Epidermal melanocyte (primary cell): ENCODE results near the gene TFAP2C.

Experiments used
- DNase-seq: peaks from one replicate; pipeline ENCODE4 v3.0.0; 2011; ENCODE audit warnings: low spot score; ENCODE audit not compliant: insufficient read length

TFAP2C gene

DNA sequence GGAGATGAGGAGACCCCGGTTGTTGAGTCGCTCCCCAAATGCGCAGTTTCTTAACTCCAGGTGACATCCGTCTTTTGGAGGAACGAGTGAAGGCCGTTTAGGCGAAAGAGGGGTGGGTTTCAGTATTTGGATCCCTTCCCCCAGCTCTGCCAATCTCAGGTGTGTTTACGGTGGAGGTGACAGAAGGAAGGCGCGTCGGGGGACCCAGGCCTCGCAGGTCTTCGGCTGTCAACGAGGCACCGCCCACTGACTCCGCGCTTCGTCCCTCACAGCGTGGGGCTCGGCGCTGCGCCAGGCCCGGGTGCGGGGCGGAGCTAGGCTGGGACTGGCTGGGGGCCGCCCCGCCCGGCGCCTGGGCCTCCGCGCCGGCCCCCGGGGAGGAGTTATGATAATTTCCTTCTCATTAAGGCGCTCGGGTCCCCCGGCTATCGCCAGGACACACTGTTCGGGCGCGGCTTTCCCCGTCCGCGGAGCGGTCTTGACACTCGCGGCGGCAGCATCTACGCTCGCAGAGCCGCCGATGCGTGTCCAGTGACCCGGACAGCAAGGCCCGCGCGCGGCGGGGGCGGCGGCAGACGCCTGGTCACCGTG, at the start of gene TFAP2C:
Gene TFAP2C, plus strand, starts transcription at position 434 of the 591 bp plus-strand sequence. CDS start 239 bp downstream, outside the sequence.
- DNase-seq: peak; percentile 97

DNA sequence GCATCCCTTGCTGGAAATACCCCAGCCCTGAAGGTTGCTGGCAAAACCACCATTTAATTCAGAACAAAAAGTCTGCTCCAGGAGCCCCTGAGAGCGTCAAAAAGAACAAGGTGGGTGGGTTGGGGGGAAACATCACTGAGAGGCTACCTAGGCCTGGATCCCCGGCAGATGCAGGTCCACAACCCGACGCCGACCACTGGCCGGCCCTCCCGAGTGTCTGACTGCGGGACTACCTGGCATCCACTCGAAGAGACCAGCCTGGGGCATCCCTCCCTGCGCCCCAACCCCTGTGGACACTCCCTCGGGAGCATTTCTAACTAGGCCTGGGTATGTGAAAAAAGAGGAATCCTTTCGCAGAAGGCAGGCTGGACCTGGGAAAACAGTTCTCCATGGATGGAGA, 48.9 kb upstream of the TFAP2C start:
- no peak for DNase-seq

DNA sequence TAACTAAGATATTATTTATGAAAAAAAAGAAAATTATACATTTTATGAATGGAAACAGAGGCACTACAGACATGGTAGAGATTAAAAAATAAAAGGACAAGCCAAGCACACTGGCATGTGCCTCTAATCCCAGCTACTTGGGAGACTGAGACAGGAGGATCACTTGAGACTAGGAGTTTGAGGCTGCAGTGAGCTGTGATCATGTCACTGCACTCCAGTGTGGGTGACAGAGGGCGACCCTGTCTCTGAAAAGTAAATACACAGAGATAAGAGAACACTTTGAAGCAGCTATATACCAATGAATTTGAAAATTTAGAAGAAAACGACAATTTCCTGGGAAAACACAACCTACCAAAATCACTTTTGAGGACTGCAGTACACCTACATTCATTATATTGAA, 47.4 kb upstream of the TFAP2C start:
- no peak for DNase-seq

DNA sequence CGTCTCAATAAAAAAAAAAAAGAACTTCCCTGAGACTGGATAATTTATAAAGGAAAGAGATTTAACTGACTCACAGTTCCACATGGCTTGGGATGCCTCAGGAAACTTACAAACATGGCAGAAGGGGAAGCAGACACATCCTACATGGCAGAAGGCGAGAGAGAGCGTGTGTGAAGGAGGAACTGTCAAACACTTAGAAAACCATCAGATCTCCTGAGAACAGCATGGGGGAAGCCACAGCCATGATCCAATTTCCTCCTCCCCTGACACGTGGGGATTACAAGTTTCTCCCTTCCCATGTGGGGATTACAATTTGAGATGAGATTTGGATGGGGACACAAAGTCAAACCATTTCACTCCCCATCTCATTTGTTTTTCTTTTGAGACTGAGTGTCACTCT, 46.6 kb upstream of the TFAP2C start:
- DNase-seq: no peak

DNA sequence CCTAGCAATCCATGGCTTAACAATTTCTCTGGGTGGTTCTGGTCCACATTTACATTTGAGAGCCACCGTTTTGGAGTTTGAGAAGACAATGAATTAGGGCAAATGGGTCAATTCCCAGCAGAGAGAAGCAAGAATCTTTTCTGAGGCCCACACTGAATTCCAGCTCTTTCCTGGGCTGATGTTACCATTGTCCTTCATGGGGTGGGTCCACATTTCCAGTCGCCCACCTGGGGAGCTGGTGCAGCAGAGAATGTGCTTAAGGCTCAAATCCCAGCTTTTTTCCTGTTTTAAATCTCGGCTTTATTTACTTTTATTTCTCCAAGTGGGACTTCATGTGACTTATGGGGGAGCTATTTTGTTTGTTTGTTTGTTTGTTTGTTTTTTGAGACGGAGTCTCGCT, 44.2 kb upstream of the TFAP2C start:
- no peak for DNase-seq

DNA sequence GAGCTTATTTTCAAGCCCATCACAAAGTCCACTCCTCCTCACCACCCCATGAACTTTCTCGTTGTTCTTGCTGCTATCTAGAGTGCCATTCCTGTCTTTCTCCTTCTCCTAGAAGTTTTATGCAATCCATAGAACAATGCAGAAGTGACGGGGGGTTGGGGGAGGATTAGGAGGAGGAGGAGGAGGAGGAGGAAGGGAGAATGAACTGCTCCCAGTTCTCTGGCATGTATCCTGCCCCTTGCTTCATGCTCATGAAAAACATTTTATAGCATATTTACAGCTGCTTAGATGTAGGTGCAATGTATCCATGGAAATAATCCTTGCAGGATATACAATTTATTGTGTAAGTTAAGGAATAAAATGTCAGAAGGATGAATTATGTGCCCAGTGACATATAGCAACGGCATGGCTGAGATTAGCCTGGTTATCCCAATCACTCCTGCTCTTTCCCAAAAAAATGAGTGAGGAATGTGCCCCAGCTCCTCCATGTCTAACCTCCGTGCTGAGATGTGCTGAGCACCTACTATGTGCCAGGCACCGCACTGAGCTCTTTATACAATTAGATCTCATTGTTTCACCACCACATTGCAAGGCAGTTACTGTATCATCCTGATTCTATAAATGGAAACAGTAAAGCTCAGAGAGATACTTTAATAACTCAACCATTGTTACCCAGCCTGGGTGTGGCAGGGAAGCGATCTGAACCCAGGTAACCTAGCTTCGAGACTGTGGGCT, 41.6 kb upstream of the TFAP2C start:
- DNase-seq: no peak

DNA sequence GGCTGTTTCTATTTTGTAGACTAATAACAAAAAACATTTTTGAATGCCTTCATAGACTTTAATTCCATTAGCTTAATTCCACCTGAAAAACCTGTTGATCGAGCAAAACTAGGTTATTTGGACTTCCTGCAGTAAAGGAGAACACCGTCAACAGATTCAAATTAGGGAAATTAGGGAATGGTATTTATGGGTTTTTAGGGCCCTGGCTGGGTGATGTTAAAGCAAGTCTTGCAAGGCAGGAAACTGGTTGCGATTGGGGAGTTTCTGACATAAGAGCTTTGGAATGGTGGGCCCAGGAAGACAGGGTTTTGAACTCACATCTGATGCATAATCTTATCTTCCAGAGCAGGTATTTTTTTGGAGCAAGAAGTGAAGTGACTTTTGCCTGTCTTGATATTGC, 40.1 kb upstream of the TFAP2C start:
- DNase-seq: no peak

DNA sequence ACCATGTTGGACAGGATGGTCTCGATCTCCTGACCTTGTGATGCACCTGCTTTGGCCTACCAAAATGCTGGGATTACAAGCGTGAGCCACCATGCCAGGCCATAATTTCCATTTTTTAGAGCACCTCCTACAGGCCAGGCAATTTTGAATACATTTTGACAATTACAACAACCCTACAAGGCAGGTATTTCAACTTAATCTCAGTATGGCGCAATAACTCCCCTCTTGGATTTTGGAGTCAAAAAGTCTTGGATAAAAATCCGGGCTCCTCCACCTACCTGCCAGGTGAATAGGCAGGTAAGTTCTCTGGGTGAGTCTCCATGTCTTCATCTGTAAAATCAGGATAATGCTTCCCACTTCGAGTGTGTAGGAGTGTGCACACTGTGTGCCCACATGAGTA, 39.5 kb upstream of the TFAP2C start:
- no peak for DNase-seq

DNA sequence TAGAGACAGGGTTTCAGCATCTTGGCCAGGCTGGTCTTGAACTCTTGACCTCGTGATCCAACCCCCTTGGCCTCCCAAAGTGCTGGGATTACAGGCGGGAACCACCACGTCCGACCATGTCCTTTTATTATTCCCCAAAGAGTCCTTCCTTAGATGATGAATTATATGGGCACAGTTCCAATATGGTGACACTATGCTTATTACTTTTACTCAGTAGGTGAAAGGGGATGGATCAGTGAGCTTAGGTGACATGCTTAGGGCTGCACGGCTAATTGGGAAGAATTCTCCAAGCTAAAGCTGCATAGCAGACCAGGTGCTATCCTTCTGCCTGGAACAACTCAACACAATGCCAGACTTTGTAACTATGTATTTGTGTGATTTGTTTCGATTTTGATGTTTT, 38.2 kb upstream of the TFAP2C start:
- DNase-seq: no peak

DNA sequence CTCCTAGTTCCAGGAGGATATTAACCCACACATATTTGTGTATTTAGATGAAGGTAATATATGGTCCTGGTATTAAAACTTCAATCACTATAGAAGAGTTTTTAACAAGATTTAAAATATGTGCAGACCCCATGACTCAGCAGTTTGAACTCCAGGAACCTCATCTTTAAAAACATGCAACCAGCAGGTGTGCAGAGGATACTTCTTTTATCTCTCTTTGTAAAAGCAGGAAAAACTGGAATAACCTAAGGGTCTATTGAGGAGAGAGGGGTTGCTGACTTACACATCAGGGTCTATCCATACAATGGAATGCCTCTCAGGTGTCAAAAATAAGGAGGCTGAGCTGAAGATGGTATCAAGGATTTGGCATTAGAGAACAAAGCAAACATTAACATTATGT, 36.9 kb upstream of the TFAP2C start:
- DNase-seq: no peak

DNA sequence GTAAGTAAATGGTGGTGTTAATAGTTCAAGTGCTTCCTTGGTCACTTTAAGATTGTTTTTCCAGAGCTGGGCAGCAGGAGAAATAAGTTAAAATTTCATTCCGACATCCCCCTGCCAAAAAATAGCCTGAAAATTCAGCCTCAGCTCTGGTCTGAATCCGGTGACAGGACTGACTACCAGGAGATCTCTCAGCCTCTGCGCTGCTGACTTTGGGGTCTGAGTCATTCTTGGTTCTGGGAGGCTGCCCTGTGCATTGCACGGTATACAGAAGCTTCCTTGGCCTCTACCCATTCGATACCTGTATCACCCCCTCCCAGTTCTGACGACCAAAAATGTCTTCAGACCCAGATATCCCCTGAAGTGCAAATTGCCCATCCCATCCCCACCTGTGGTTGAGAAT, 36.3 kb upstream of the TFAP2C start:
- no peak for DNase-seq

DNA sequence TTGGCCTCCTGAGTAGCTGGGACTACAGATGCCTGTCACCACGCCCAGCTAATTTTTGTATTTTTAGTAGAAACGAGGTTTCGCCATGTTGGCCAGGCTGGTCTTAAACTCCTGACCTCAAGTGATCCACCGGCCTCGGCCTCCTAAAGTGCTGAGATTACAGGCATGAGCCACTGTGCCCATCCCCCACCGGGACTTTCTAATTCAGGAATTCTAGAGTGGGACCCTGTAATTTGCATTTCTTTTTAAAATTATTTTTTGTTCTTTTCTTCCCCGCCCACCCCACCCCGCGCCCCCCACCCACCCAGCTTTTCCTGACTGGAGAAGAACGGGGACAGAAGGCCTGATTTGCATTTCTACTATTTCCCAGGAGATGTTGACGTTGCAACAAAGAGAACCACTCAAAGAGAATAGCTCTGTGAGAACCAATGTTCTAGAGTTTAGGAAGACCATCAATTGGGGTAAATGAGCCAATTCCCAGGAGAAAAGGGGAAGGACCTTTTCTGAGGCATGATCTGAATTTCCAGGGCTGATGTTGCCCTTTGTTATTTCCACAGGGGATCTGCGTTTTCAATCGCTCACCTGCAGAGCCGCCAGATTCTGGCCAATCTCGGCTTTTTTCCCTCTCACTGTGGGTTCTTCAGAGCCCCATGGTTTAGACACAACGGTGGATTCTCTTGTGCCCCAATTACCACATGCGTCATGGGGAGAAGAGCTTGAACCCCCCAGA, 33.2 kb upstream of the TFAP2C start:
- DNase-seq: no peak

DNA sequence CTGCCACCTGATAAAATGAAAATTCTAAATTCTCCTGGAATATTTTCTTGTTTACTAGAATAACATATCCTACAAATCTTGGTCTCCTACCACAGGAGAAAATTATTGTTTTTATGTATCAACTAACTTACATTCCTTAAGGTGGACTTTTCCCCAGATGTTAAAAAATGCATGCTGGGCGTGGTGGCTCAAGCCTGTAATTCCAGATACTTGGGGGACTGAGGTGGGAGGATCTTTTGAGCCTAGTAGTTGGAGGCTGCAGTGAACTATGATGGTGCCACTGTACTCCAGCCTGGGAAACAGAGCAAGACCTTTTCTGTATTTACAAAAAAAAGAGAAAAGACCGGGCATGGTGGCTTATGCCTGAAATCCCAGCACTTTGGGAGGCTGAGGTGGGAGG, 27.9 kb upstream of the TFAP2C start:
- DNase-seq: no peak

DNA sequence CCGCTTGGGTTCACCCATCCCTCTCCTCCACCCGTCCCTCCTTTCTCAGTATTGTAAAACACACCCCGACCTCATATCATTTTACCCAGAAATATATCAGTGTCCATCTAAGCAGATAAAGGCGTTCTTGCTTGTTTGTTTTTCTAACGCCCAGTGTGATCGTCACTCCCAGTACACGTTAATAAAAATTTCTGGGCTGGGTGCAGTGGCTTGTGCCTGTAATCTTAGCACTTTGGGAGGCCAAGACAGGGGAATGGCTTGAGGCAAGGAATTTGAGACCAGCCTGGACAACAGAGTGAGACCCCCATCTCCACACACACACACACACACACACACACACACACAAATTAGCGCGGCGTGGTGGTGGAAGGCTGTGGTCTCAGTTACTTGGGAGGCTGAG, 24.4 kb upstream of the TFAP2C start:
- no peak for DNase-seq

DNA sequence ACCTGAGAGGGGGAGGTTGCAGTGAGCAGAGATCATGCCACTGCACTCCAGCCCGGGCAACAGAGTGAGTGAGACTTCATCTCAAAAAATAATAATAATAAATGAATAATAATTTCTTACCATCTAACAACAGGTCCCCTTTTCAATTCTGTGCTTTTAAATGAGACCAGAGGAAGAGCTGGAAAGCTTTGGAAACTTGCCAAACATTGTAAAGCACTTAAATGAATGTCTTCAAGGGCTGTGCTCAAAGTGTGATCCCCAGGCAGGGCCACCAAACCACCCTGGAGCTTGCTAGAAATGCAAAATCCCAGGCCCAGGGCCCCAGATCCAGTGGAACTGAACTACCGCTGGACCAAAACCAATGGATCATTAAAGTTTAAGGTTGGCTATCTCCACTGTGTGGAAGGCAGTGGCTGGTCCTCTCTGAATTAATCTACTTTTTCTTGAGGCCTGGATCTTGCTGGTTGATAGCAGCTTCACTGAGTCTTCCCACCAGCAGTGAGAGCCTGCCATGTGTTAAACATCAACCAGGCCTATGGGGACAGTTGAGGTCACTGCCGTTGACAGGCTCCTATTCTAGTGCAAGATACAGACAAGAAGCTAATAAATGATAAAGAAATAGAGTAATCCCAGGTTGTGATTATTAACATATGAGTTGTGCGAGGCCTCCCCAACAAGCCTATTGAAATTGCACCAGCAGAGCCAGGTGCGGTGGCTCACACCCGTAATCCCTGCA, 23.7 kb upstream of the TFAP2C start:
- DNase-seq: no peak

DNA sequence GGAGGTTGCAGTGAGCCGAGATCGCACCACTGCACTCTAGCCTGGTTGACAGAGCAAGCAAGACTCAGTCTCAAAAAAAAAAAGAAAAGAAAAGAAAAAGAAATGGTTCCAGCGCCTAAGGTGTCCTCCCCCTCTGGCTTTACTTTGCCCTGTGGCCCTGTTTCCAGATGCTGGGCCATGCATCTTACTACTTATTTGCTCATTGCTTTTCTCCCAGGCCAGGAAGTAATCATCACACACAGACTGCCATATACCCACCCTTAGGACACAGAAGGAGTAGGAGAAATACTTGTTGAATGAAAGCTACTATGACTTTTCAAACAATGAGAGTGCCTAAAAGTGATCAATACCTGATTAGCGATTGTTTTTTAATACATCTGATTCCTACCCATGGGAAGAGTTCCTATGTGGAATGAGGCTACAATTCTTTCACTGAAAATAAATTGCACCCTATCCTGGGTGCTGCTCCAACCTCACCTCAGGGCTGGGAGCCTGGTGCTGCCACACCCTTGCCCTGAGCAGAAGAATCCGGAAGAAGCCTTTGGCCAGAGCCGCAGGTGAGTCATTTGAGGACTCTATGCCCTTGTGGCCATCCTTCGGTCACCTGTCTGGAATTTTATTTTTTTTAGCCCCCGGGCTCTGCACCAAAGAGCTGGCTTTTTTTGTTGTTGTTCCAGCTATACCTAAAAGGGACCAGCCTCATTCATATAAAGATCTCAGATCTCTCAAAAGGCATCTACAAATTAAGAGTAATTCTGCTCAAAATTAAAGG, 22.7 kb upstream of the TFAP2C start:
- DNase-seq: no peak

DNA sequence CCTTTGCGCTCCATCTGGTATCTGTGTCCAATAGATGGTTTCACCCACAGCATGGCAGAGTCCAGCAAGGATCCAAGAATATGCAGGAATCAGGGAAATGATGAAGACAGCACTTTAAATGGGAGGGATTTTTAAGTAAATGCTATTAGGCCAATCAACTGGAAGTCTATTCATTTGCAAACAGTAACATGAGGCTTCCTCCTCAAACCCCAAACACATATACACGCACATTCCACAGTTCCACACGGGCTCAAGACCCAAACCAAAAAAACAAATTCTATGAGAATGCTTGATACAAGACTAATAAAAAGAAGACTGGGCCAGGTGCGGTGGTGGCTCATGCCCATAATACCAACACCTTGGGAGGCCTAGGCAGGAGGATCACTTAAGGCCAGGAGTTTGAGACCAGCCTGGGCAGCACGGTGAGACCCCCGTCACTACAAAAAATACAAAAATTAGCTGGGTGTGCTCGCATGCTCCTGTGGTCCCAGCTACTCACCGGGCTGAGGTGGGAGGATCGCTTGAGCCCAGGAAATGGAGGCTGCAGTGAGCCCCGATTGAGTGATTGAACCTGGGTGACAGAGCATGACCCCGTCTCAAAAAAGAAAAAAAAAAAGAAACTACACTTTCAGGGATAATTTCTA, 21.9 kb upstream of the TFAP2C start:
- DNase-seq: no peak

DNA sequence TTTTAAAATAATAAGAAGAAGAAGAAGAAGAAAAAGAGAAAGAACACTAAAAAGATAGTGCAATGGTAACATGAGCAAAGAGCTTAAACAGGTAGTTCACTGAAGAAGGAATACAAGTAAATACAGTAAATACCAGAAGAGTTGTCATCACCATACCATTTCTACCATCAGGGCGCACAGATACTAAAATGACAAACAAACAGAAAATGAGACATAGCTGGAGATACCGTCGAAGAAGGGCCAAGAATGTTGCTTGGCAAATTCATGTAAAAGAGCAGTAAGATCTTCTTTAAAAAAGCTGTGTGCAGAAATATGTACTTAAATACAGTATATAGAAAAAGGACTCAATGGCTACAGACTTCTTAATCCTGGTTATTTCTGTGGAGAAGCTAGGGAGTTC, 20.7 kb upstream of the TFAP2C start:
- DNase-seq: no peak

DNA sequence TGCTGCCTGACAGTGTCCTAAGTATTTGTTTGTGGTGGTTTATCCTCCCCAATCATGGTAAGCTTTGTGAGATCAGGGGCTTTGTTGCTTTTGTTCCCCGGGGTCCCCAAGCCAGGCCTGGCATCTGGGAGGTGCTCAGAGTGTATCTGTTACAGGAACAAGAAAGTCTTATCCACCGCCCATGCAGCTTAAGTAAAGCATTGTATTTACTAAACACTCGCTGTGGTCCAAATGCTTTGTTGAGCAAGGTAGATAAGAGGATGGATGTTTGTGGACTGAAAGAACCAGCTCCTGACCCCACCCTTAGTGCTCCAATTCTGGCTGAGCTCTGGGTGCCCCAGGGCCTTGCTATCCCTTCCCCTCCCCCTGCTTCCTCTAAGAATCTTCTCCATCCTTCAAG, 19.8 kb upstream of the TFAP2C start:
- DNase-seq: no peak

DNA sequence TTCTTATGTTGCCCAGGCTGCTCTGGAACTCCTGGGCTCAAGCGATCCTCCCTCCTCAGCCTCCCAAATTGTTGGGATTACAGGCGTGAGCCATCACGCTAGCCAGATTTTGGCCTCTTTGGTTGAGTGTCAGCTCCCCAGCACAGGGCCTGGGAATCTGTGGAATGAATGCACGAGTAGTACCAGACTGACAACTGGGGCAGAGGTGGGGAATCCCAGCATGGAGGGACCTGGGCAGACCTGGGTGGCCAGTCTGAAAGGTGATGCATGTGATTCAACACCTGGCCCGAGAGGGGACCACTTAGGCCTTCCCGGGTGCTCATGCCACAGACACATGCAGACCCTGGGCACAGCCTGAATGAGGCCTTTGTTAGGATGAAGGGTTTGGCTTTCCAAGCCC, 19.0 kb upstream of the TFAP2C start:
- no peak for DNase-seq

DNA sequence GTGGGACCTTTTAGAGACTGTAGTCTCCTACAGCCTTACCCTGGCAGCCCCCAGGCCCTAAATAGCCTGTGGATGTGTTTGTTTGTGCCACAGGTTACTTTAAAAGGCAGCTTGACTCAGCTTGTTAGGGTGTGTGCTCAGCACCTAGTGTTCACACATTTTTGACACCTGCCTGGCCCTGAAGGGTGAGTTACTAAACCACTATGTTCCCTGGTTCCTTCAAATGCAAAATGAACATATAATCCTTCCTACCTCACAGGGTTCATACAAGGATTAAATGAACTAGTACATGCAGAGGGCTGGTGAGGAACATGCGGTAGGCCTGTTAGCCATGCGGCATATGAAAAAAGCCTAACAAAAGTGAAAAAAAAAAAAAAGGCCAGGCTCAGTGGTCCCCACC, 14.9 kb upstream of the TFAP2C start:
- no peak for DNase-seq
